Esophagus squamous epithelium (tissue), 4 donors: ENCODE results near the gene KLRF2.

Experiments used
- POLR2A ChIP-seq, 4 donors: fragments of 450-650 bp; IDR thresholded peaks; one replicate each; pipeline ENCODE4 v1.6.1; 2017; ENCODE audit warnings: antibody characterized with exemption in 4 of 4, mild to moderate bottlenecking in 4 of 4, moderate library complexity in 3 of 4
- TF ChIP-seq, protein P1 (sequence below), 6 experiments: fragments of 450-650 bp in 4 of 6; fragments of 200-600 bp in 2 of 6; sonication (generic) in 2 of 6; IDR thresholded peaks; one replicate each; pipeline ENCODE4 v1.5.1; 2016 to 2019; ENCODE audit warnings: antibody characterized with exemption in 6 of 6, mild to moderate bottlenecking in 4 of 6, moderate library complexity in 4 of 6

DNA sequence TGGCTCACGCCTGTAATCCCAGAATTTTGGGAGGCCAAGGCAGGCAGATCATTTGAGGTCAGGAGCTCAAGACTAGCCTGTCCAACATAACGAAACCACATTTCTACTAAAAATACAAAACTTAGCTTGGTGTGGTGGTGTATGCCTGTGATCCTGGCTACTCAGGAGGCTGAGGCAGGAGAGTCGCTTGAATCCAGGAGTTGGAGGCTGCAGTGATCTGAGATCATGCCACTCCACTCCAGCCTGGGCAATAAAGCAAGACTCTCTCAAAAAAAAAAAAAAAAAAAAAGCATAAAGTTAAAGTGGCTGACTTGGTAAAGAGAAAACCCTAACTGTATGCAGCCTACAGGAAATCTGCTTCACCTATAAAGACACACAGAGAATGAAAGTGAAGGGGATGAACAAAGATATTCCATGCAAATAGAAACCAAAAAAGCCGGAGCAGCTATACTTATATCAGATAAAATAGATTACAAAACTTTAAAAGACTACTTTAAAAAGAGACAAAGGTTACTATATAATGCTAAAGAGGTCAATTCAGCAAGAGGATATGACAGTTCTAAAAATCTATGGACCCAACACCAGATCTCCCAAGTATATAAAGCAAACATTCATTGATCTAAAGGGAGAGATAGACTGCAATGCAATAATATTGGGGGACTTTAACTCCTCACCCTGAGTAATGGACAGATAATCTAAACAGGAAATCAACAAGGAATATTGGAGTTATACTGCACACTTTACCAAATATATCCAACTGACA, 16.2 kb upstream of the KLRF2 start:
- TF ChIP-seq, protein P1, sequence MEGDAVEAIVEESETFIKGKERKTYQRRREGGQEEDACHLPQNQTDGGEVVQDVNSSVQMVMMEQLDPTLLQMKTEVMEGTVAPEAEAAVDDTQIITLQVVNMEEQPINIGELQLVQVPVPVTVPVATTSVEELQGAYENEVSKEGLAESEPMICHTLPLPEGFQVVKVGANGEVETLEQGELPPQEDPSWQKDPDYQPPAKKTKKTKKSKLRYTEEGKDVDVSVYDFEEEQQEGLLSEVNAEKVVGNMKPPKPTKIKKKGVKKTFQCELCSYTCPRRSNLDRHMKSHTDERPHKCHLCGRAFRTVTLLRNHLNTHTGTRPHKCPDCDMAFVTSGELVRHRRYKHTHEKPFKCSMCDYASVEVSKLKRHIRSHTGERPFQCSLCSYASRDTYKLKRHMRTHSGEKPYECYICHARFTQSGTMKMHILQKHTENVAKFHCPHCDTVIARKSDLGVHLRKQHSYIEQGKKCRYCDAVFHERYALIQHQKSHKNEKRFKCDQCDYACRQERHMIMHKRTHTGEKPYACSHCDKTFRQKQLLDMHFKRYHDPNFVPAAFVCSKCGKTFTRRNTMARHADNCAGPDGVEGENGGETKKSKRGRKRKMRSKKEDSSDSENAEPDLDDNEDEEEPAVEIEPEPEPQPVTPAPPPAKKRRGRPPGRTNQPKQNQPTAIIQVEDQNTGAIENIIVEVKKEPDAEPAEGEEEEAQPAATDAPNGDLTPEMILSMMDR (IDR thresholded peaks at IDR 0.05) = no peak
- no peak for TF ChIP-seq POLR2A (IDR thresholded peaks at IDR 0.05)
